BLaER1 (cell line): Measurements from ENCODE around the gene ADM2.

Source experiments
- H3K27ac ChIP-seq: shearing (Covaris generic); formaldehyde crosslinking; 2 replicates; pipeline ENCODE4 v1.8.1; 2022
- H3K27me3 ChIP-seq: shearing (Covaris generic); formaldehyde crosslinking; 2 replicates; pipeline ENCODE4 v1.8.1; 2022
- H3K36me3 ChIP-seq: shearing (Covaris generic); formaldehyde crosslinking; 2 replicates; pipeline ENCODE4 v1.8.1; 2022
- H3K4me1 ChIP-seq: shearing (Covaris generic); formaldehyde crosslinking; 2 replicates; pipeline ENCODE4 v1.8.1; 2022
- H3K4me2 ChIP-seq: shearing (Covaris generic); formaldehyde crosslinking; 2 replicates; pipeline ENCODE4 v1.8.1; 2022
- H3K4me3 ChIP-seq: shearing (Covaris generic); formaldehyde crosslinking; 2 replicates; pipeline ENCODE4 v1.8.1; 2022
- H3K9ac ChIP-seq: shearing (Covaris generic); formaldehyde crosslinking; 2 replicates; pipeline ENCODE4 v1.8.1; 2022
- H3K9me3 ChIP-seq: shearing (Covaris generic); formaldehyde crosslinking; 2 replicates; pipeline ENCODE4 v1.8.1; 2022
- H4K20me1 ChIP-seq: shearing (Covaris generic); formaldehyde crosslinking; 2 replicates; pipeline ENCODE4 v1.8.1; 2022
- Cebpa-rat ChIP-seq: shearing (Covaris generic); IDR thresholded peaks from 2 replicates; pipeline ENCODE4 v1.8.1; 2022

ADM2 gene

GRCh38 chr22:50467341-50467740 lies 14.0 kb upstream of the ADM2 start:
- Histone ChIP-seq H3K27ac (0 out of 2 replicates have a peak overlapping the region, but pooled peaks have one; percentile 30), H3K4me3 (no peak overlapping the region), H3K4me1 (peaks cover 56% of the 10 kb centered on the region), H3K9ac (no peak overlapping the region), H3K36me3 (peaks cover 51% of the 10 kb centered on the region), H3K27me3 (no peaks in the 10 kb centered on the region), H4K20me1 (peaks cover 93% of the 10 kb centered on the region), H3K4me2 (peak overlapping the region; percentile 95), H3K9me3 (no peaks in the 10 kb centered on the region)
- no peak for TF ChIP-seq Cebpa-rat

- peak overlapping the region; percentile 48 for H3K4me3 ChIP-seq
- TF ChIP-seq Cebpa-rat, result no peak
- H3K9ac ChIP-seq, result peak overlapping the region; percentile 77
- H3K27me3 ChIP-seq, result no peaks in the 10 kb centered on the region
- peak overlapping the region; percentile 95 for H3K4me2 ChIP-seq
- H3K9me3 ChIP-seq, result no peaks in the 10 kb centered on the region
- peak overlapping the region; percentile 95 for H3K27ac ChIP-seq
- peaks cover 46% of the 10 kb centered on the region for H3K36me3 ChIP-seq
- peaks cover 61% of the 10 kb centered on the region for H3K4me1 ChIP-seq
- peaks cover 94% of the 10 kb centered on the region for H4K20me1 ChIP-seq
These were observed 13.4 kb upstream of the ADM2 start for GRCh38 chr22:50467773-50468440.

- no peak for TF ChIP-seq Cebpa-rat
- H3K4me2 ChIP-seq, result peak overlapping the region; percentile 95
- H4K20me1 ChIP-seq, result peaks cover 94% of the 10 kb centered on the region
- H3K36me3 ChIP-seq, result peaks cover 38% of the 10 kb centered on the region
- H3K4me1 ChIP-seq, result peaks cover 69% of the 10 kb centered on the region
- peak overlapping the region; percentile 77 for H3K9ac ChIP-seq
- H3K27ac ChIP-seq, result peak overlapping the region; percentile 95
- peak overlapping the region; percentile 48 for H3K4me3 ChIP-seq
- H3K27me3 ChIP-seq, result no peaks in the 10 kb centered on the region
- H3K9me3 ChIP-seq, result no peaks in the 10 kb centered on the region
These were observed 12.7 kb upstream of the ADM2 start for GRCh38 chr22:50468626-50469025.

GRCh38 chr22:50469377-50470305 lies 11.7 kb upstream of the ADM2 start:
- Histone ChIP-seq H3K4me1 (peaks cover 74% of the 10 kb centered on the region), H3K27ac (peak overlapping the region; percentile 95), H3K4me3 (peak overlapping the region; percentile 55), H3K4me2 (peak overlapping the region; percentile 95), H4K20me1 (peaks cover 92% of the 10 kb centered on the region), H3K36me3 (peaks cover 28% of the 10 kb centered on the region), H3K9me3 (no peaks in the 10 kb centered on the region), H3K9ac (peak overlapping the region; percentile 77), H3K27me3 (no peaks in the 10 kb centered on the region)
- TF ChIP-seq Cebpa-rat, result no peak

- Histone ChIP-seq H3K27me3 (no peaks in the 10 kb centered on the region), H3K36me3 (peaks cover 20% of the 10 kb centered on the region), H4K20me1 (peaks cover 83% of the 10 kb centered on the region), H3K27ac (peak overlapping the region; percentile 95), H3K4me1 (peaks cover 79% of the 10 kb centered on the region), H3K9me3 (no peaks in the 10 kb centered on the region), H3K4me3 (peak overlapping the region; percentile 55), H3K9ac (peak overlapping the region; percentile 77), H3K4me2 (peak overlapping the region; percentile 95)
- no peak for TF ChIP-seq Cebpa-rat
These were observed 10.9 kb upstream of the ADM2 start for GRCh38 chr22:50470491-50470890.

GRCh38 chr22:50471197-50471847 lies 10.0 kb upstream of the ADM2 start:
- peak overlapping the region; percentile 95 for H3K4me2 ChIP-seq
- peaks cover 11% of the 10 kb centered on the region for H3K36me3 ChIP-seq
- peak overlapping the region; percentile 55 for H3K4me3 ChIP-seq
- peak overlapping the region; percentile 77 for H3K9ac ChIP-seq
- H3K9me3 ChIP-seq, result no peaks in the 10 kb centered on the region
- H3K4me1 ChIP-seq, result peaks cover 86% of the 10 kb centered on the region
- H3K27ac ChIP-seq, result peak overlapping the region; percentile 95
- no peak for TF ChIP-seq Cebpa-rat
- no peaks in the 10 kb centered on the region for H3K27me3 ChIP-seq
- H4K20me1 ChIP-seq, result peaks cover 75% of the 10 kb centered on the region

GRCh38 chr22:50471962-50472361 lies 9.4 kb upstream of the ADM2 start:
- no peaks in the 10 kb centered on the region for H3K27me3 ChIP-seq
- H3K36me3 ChIP-seq, result peaks cover 5% of the 10 kb centered on the region
- H3K4me1 ChIP-seq, result peaks cover 86% of the 10 kb centered on the region
- peak overlapping the region; percentile 95 for H3K27ac ChIP-seq
- peak overlapping the region; percentile 55; the same call in 1 of the 2 replicates for H3K4me3 ChIP-seq
- H3K9me3 ChIP-seq, result no peaks in the 10 kb centered on the region
- peaks cover 68% of the 10 kb centered on the region for H4K20me1 ChIP-seq
- H3K9ac ChIP-seq, result peak overlapping the region; percentile 77
- H3K4me2 ChIP-seq, result peak overlapping the region; percentile 95
- TF ChIP-seq Cebpa-rat, result no peak

GRCh38 chr22:50473088-50473487 lies 8.3 kb upstream of the ADM2 start:
- no peaks in the 10 kb centered on the region for H3K9me3 ChIP-seq
- H3K4me3 ChIP-seq, result peak overlapping the region; percentile 84
- no peak for TF ChIP-seq Cebpa-rat
- peak overlapping the region; percentile 94; the same call in 1 of the 2 replicates for H3K9ac ChIP-seq
- no peaks in the 10 kb centered on the region for H3K36me3 ChIP-seq
- peak overlapping the region; percentile 95 for H3K4me2 ChIP-seq
- peak overlapping the region; percentile 95 for H3K27ac ChIP-seq
- peaks cover 57% of the 10 kb centered on the region for H4K20me1 ChIP-seq
- no peaks in the 10 kb centered on the region for H3K27me3 ChIP-seq
- peaks cover 86% of the 10 kb centered on the region for H3K4me1 ChIP-seq

GRCh38 chr22:50473855-50474671 lies 7.3 kb upstream of the ADM2 start:
- Histone ChIP-seq H3K27me3 (no peaks in the 10 kb centered on the region; the same call in 1 of the 2 replicates), H3K9me3 (no peaks in the 10 kb centered on the region), H3K4me2 (peak overlapping the region; percentile 95), H3K4me1 (peaks cover 86% of the 10 kb centered on the region), H3K4me3 (peak overlapping the region; percentile 84), H4K20me1 (peaks cover 47% of the 10 kb centered on the region), H3K9ac (peak overlapping the region; percentile 94), H3K27ac (peak overlapping the region; percentile 91), H3K36me3 (no peaks in the 10 kb centered on the region)
- no peak for TF ChIP-seq Cebpa-rat
